Ovary (tissue), 9 donors: ENCODE data around the gene COMMD4. TPM values are rescaled to one million over a fixed set of nuclear protein-coding genes. Genes with fewer than 3 reads are reported as not detected.

Source experiments
- DNase-seq, 5 donors: peaks; one replicate each; pipeline ENCODE4 v3.0.0-alpha.2; 2019 to 2020
- H3K27ac ChIP-seq, 2 donors: fragments of 200-600 bp; one replicate each; pipeline versions ENCODE4 v1.5.1 to v1.8.0; 2019 to 2022
- H3K27me3 ChIP-seq: fragments of 200-600 bp; one replicate; pipeline ENCODE4 v1.8.0; 2022
- H3K36me3 ChIP-seq: fragments of 200-600 bp; sonication (generic); one replicate; pipeline ENCODE4 v1.5.1; 2019
- H3K4me1 ChIP-seq: one replicate; pipeline ENCODE4 v1.8.1; 2013; ENCODE audit warnings: mild to moderate bottlenecking, moderate library complexity; ENCODE audit not compliant: insufficient read depth
- H3K4me3 ChIP-seq: fragments of 200-600 bp; sonication (generic); one replicate; pipeline ENCODE4 v1.5.1; 2017
- H3K9me3 ChIP-seq, 2 donors: fragments of 200-600 bp in 1 of 2; sonication (generic) in 1 of 2; one replicate each; pipeline versions ENCODE4 v1.5.1 to v1.8.1; 2013 to 2019; ENCODE audit warnings: mild to moderate bottlenecking in 1 of 2, moderate library complexity in 1 of 2
- CTCF ChIP-seq, 3 donors: fragments of 450-650 bp in 2 of 3; fragments of 200-600 bp in 1 of 3; IDR thresholded peaks; one replicate each; pipeline versions ENCODE4 v1.5.1 to v1.8.0; 2016 to 2022; ENCODE audit warnings: antibody characterized with exemption in 3 of 3, mild to moderate bottlenecking in 1 of 3
- EP300 ChIP-seq: sonication (generic); formaldehyde crosslinking; IDR thresholded peaks from one replicate; pipeline ENCODE4 v1.6.1; 2017; ENCODE audit warnings: antibody characterized with exemption
- POLR2A ChIP-seq: fragments of 450-650 bp; IDR thresholded peaks from one replicate; pipeline ENCODE4 v1.6.1; 2017; ENCODE audit warnings: antibody characterized with exemption, mild to moderate bottlenecking, moderate library complexity
- WGBS, 3 donors: extraction: QIAGEN DNeasy Blood & Tissue Kit in 1 of 3; methylation state at CpG; one replicate each; pipeline versions ENCODE4 v1.1.5 to v1.1.7; 2013 to 2017; 5-methylcytosine and 5-hydroxymethylcytosine counted together
- intact Hi-C, 4 donors: fragments of 100-400 bp; cut with DNase I; formaldehyde crosslinking; loops; one replicate each; pipeline versions ENCODE4 v1.11.0 to v1.15.1; 2022 to 2023
- polyA plus RNA-seq, 2 donors: library from polyadenylated mRNA; stranded (reverse); fragments of 200-250 nt in 1 of 2; fragments of 350-450 nt in 1 of 2; fragmentation: Illumina TruSeq in 1 of 2; extraction: RNeasy Lipid Tissue Mini Kit (QIAGEN cat#74804) in 1 of 2; gene quantifications; one replicate each; pipeline ENCODE4 v1.2.3, GENCODE V29; 2013 to 2014
- total RNA-seq, 7 donors: library from RNA; depleted of rRNA in 2 of 7; stranded (reverse); fragments of >200 nt in 2 of 7; fragmentation: NEBNext Ultra II Directional in 3 of 7; extraction: Animal tissue kit (Norgen Biotek cat#: 25700) in 3 of 7; gene quantifications; one replicate each; pipeline versions ENCODE4 v1.1.0 to v1.2.4, GENCODE V29; 2016 to 2023
- donor health status: DM: no; HTN: no; CAD: no; lungs with moderate emphysema.
- donor health status: DM: no; HTN: no; CAD: no.
- donor health status: Bipolar disorder and iron deficiency.
- donor health status: DM: yes; HTN: yes; CAD: no.
- donor health status: DM: no; HTN: no; CAD: no.
- donor health status: DM: yes; HTN: yes; CAD: no.

Gene COMMD4
- total and polyA plus RNA-seq, 9 donors, result 12.1 to 67.9 (median 42.0) TPM

- peaks cover 4% of the 10 kb centered on the region for H3K4me1 ChIP-seq
- H3K27ac ChIP-seq, result no peak overlapping the region
- TF ChIP-seq CTCF (IDR thresholded peaks at IDR 0.05), result no peak
- TF ChIP-seq EP300, result no peak
- TF ChIP-seq POLR2A, result no peak
- H3K4me3 ChIP-seq, result no peak overlapping the region
- no peaks in the 10 kb centered on the region for H3K27me3 ChIP-seq
- intact Hi-C loops, result loop anchor here in 2 of 4 donors (10.0 kb wide), 2 partner anchors 261 to 331 kb away; partner anchors contain the start of gene SNUPN (in 1 of the 2)
- H3K9me3 ChIP-seq, result no peaks in the 10 kb centered on the region
- 81 to 90% (median 86%) methylated on average over 9 of the region's 9 CpGs for WGBS, 3 donors
- DNase-seq, result no peak
- no peaks in the 10 kb centered on the region for H3K36me3 ChIP-seq
Observed at GRCh38 chr15:75363786-75364185, 27.9 kb downstream of the COMMD4 start.

GRCh38 chr15:75364881-75365280, 29.0 kb downstream of the COMMD4 start:
- DNase-seq, result no peak
- Histone ChIP-seq H3K4me1 (peaks cover 11% of the 10 kb centered on the region), H3K36me3 (no peaks in the 10 kb centered on the region), H3K27ac (no peak overlapping the region), H3K27me3 (no peaks in the 10 kb centered on the region), H3K4me3 (no peak overlapping the region), H3K9me3 (no peaks in the 10 kb centered on the region)
- 87 to 93% (median 91%) methylated on average over 6 of the region's 6 CpGs for WGBS, 3 donors
- intact Hi-C loops, result loop anchor here in 3 of 4 donors (5.0 to 10.0 kb wide), 3 partner anchors 87 to 330 kb away; partner anchors contain the start of genes SIN3A (in 1 of the 3) and SNUPN (in 1 of the 3)
- no peak for TF ChIP-seq EP300
- TF ChIP-seq CTCF (IDR thresholded peaks at IDR 0.05), result no peak
- TF ChIP-seq POLR2A, result no peak

GRCh38 chr15:75366163-75366562, 30.3 kb downstream of the COMMD4 start:
- intact Hi-C loops, result loop anchor here in 3 of 4 donors (5.0 to 10.0 kb wide), 3 partner anchors 86 to 329 kb away; partner anchors contain the start of genes SIN3A (in 1 of the 3) and SNUPN (in 1 of the 3)
- no peak overlapping the region for H3K4me3 ChIP-seq
- TF ChIP-seq CTCF (IDR thresholded peaks at IDR 0.05) (no peak), EP300 (no peak), POLR2A (no peak)
- 91 to 96% (median 96%) methylated on average over 3 of the region's 3 CpGs for WGBS, 3 donors
- H3K27me3 ChIP-seq, result no peaks in the 10 kb centered on the region
- no peaks in the 10 kb centered on the region for H3K36me3 ChIP-seq
- no peak overlapping the region for H3K27ac ChIP-seq
- peaks cover 12% of the 10 kb centered on the region for H3K4me1 ChIP-seq
- no peak for DNase-seq
- H3K9me3 ChIP-seq, result no peaks in the 10 kb centered on the region

GRCh38 chr15:75367006-75367405, 31.1 kb downstream of the COMMD4 start:
- Histone ChIP-seq H3K4me1 (peaks cover 12% of the 10 kb centered on the region), H3K36me3 (no peaks in the 10 kb centered on the region), H3K9me3 (no peaks in the 10 kb centered on the region), H3K4me3 (no peak overlapping the region), H3K27me3 (no peaks in the 10 kb centered on the region), H3K27ac (peak overlapping the region in 1 of 2 donors; percentile 93)
- no peak for DNase-seq
- intact Hi-C loops, result loop anchor here in 3 of 4 donors (5.0 to 10.0 kb wide), 3 partner anchors 85 to 328 kb away; partner anchors contain the start of genes SIN3A (in 1 of the 3) and SNUPN (in 1 of the 3)
- TF ChIP-seq CTCF (IDR thresholded peaks at IDR 0.05), result no peak
- TF ChIP-seq POLR2A, result no peak
- no peak for TF ChIP-seq EP300
